Panc1 (cell line): ENCODE data around the gene PPP4C. TPM values are rescaled to one million over a fixed set of nuclear protein-coding genes. Genes with fewer than 3 reads are reported as not detected.

Source experiments
- ATAC-seq: fragments of 200-7000 bp; cut with Tn5 transposase; 2 replicates; pipeline ENCODE4 v1.9.1; 2020; ENCODE audit warnings: mild to moderate bottlenecking, moderate library complexity
- BruUV-seq: library from RNA; stranded (reverse); fragments of 400-500 nt; replicated peaks from 2 replicates; lab custom pipeline; 2021; lab: Mats Ljungman, UMichigan
- CTCF ChIA-PET: fragments of 300-600 bp; sonication (Branson Sonifier 250); formaldehyde crosslinking; loops from one replicate; lab custom pipeline; 2022; ENCODE audit warnings: antibody characterized with exemption; lab: Charles Lee
- POLR2A ChIA-PET: fragments of 300-600 bp; sonication (Branson Sonifier 250); formaldehyde crosslinking; loops from one replicate; lab custom pipeline; 2022; ENCODE audit warnings: antibody characterized with exemption; lab: Charles Lee
- DNase-seq: peaks from one replicate; pipeline ENCODE4 v3.0.0-alpha.2; 2010; ENCODE audit warnings: low read depth, low spot score
- H3K27ac ChIP-seq: 2 replicates; pipeline ENCODE4 v1.5.1; 2011; ENCODE audit warnings: mild to moderate bottlenecking, low read length, inconsistent platforms
- H3K27me3 ChIP-seq: fragments of 200-500 bp; sonication (Bioruptor generic); 2 replicates; pipeline ENCODE4 v1.6.0; 2014; ENCODE audit warnings: low read length, inconsistent platforms; ENCODE audit not compliant: control insufficient read depth, insufficient read depth
- H3K36me3 ChIP-seq: fragments of 200-500 bp; sonication (Bioruptor generic); 2 replicates; pipeline ENCODE4 v1.5.1; 2014; ENCODE audit warnings: inconsistent platforms, mild to moderate bottlenecking, low read length, moderate library complexity; ENCODE audit not compliant: control insufficient read depth, insufficient read depth
- H3K4me1 ChIP-seq: 2 replicates; pipeline ENCODE4 v1.5.1; 2011; ENCODE audit warnings: inconsistent platforms, mild to moderate bottlenecking, low read length, moderate library complexity; ENCODE audit not compliant: control insufficient read depth, insufficient read depth
- H3K4me3 ChIP-seq, 2 experiments: 2 replicates each; pipeline ENCODE4 v1.5.1; 2011 to 2012; ENCODE audit warnings: low read depth in 2 of 2, low read length in 2 of 2, mild to moderate bottlenecking in 2 of 2, inconsistent platforms in 1 of 2, moderate library complexity in 1 of 2
- H3K9me3 ChIP-seq: fragments of 200-500 bp; sonication (Bioruptor generic); 2 replicates; pipeline ENCODE4 v1.5.1; 2014; ENCODE audit warnings: low read depth, mild to moderate bottlenecking, inconsistent platforms, low read length, moderate library complexity; ENCODE audit not compliant: control insufficient read depth, insufficient read depth
- POLR2AphosphoS5 ChIP-seq: IDR thresholded peaks from 2 replicates; pipeline ENCODE4 v1.6.1; 2012; ENCODE audit warnings: mild to moderate bottlenecking, low read depth, low read length, moderate library complexity
- SIN3A ChIP-seq: IDR thresholded peaks from 2 replicates; pipeline ENCODE4 v1.6.1; 2012; ENCODE audit warnings: low read depth, mild to moderate bottlenecking, low read length, moderate library complexity, borderline replicate concordance; ENCODE audit not compliant: insufficient read depth
- TCF7L2 ChIP-seq: IDR thresholded peaks from 2 replicates; pipeline ENCODE4 v1.6.1; 2011; ENCODE audit warnings: mild to moderate bottlenecking, low read depth, low read length, inconsistent platforms
- in situ Hi-C: cut with HindIII; loops from 2 replicates; pipeline ENCODE4 v1.10.0; 2016; ENCODE audit warnings: low sequenced_read_pairs, low pct_unique_long_range_greater_than_20kb
- intact Hi-C: fragments of 100-400 bp; cut with micrococcal nuclease; formaldehyde crosslinking; loops from one replicate; pipeline ENCODE4 v1.10.0; 2022; ENCODE audit not compliant: unreplicated experiment
- total RNA-seq: library from RNA; stranded (reverse); gene quantifications from one replicate; pipeline ENCODE4 v1.2.1, GENCODE V29; 2021; ENCODE audit not compliant: unreplicated experiment
- TF ChIP-seq, protein P1 (sequence below), 2 experiments: IDR thresholded peaks; 2 replicates each; pipeline ENCODE4 v1.6.1; 2011 to 2012; ENCODE audit warnings: low read depth in 2 of 2, control low read depth in 1 of 2, low read length in 1 of 2, mild to moderate bottlenecking in 1 of 2, moderate library complexity in 1 of 2; ENCODE audit not compliant: insufficient read depth in 1 of 2
- TF ChIP-seq, protein P2 (sequence below): fragments of 450-650 bp; IDR thresholded peaks from 2 replicates; pipeline ENCODE4 v1.5.1; 2017; ENCODE audit warnings: mild to moderate bottlenecking

Gene PPP4C
- total RNA-seq, 1 experiment from 2014 or later = 186 TPM

- no peaks in the 10 kb centered on the region for H3K9me3 ChIP-seq
- intact Hi-C loops (no loop called here), in situ Hi-C loops (no loop called here)
- H3K27me3 ChIP-seq = no peaks in the 10 kb centered on the region
- H3K27ac ChIP-seq = no peak overlapping the region
- no peak overlapping the region for H3K4me3 ChIP-seq
- H3K36me3 ChIP-seq = no peaks in the 10 kb centered on the region
- ATAC-seq (no peak), DNase-seq (no peak)
- ChIA-PET POLR2A (no interaction called here), CTCF (no interaction called here)
- no peaks in the 10 kb centered on the region for H3K4me1 ChIP-seq
- no TSS peak for BruUV-seq
- TF ChIP-seq, protein P1, sequence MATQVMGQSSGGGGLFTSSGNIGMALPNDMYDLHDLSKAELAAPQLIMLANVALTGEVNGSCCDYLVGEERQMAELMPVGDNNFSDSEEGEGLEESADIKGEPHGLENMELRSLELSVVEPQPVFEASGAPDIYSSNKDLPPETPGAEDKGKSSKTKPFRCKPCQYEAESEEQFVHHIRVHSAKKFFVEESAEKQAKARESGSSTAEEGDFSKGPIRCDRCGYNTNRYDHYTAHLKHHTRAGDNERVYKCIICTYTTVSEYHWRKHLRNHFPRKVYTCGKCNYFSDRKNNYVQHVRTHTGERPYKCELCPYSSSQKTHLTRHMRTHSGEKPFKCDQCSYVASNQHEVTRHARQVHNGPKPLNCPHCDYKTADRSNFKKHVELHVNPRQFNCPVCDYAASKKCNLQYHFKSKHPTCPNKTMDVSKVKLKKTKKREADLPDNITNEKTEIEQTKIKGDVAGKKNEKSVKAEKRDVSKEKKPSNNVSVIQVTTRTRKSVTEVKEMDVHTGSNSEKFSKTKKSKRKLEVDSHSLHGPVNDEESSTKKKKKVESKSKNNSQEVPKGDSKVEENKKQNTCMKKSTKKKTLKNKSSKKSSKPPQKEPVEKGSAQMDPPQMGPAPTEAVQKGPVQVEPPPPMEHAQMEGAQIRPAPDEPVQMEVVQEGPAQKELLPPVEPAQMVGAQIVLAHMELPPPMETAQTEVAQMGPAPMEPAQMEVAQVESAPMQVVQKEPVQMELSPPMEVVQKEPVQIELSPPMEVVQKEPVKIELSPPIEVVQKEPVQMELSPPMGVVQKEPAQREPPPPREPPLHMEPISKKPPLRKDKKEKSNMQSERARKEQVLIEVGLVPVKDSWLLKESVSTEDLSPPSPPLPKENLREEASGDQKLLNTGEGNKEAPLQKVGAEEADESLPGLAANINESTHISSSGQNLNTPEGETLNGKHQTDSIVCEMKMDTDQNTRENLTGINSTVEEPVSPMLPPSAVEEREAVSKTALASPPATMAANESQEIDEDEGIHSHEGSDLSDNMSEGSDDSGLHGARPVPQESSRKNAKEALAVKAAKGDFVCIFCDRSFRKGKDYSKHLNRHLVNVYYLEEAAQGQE (IDR thresholded peaks at IDR 0.05; ENCODE audit: insufficient read depth in 1 of 2, low read depth in 2 of 2, low read length in 1 of 2) = no peak
- TF ChIP-seq, protein P2, sequence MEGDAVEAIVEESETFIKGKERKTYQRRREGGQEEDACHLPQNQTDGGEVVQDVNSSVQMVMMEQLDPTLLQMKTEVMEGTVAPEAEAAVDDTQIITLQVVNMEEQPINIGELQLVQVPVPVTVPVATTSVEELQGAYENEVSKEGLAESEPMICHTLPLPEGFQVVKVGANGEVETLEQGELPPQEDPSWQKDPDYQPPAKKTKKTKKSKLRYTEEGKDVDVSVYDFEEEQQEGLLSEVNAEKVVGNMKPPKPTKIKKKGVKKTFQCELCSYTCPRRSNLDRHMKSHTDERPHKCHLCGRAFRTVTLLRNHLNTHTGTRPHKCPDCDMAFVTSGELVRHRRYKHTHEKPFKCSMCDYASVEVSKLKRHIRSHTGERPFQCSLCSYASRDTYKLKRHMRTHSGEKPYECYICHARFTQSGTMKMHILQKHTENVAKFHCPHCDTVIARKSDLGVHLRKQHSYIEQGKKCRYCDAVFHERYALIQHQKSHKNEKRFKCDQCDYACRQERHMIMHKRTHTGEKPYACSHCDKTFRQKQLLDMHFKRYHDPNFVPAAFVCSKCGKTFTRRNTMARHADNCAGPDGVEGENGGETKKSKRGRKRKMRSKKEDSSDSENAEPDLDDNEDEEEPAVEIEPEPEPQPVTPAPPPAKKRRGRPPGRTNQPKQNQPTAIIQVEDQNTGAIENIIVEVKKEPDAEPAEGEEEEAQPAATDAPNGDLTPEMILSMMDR = no peak
- TF ChIP-seq SIN3A = no peak
- TF ChIP-seq TCF7L2 = no peak
- no peak for TF ChIP-seq POLR2AphosphoS5
These were observed 34.0 kb upstream of the PPP4C start for GRCh38 chr16:30041841-30042240.

- no peaks in the 10 kb centered on the region for H3K4me1 ChIP-seq
- CTCF ChIA-PET = interaction anchor here (0.5 kb wide), 1 partner anchor 24 kb away, joined by 5 read pairs; no protein-coding TSS in a partner anchor
- no peak for DNase-seq
- H3K36me3 ChIP-seq = no peaks in the 10 kb centered on the region
- no peaks in the 10 kb centered on the region for H3K9me3 ChIP-seq
- H3K27ac ChIP-seq = no peak overlapping the region
- no peak for ATAC-seq
- BruUV-seq = no TSS peak
- no peak overlapping the region for H3K4me3 ChIP-seq
- TF ChIP-seq TCF7L2 (no peak), POLR2AphosphoS5 (no peak), SIN3A (no peak)
- TF ChIP-seq, protein P1 (IDR thresholded peaks at IDR 0.05; ENCODE audit: insufficient read depth in 1 of 2, low read depth in 2 of 2, low read length in 1 of 2) = no peak
- TF ChIP-seq, protein P2 = no peak
- POLR2A ChIA-PET = no interaction called here
- intact Hi-C loops = no loop called here
- H3K27me3 ChIP-seq = no peaks in the 10 kb centered on the region
- in situ Hi-C loops = no loop called here
These were observed 29.6 kb upstream of the PPP4C start for GRCh38 chr16:30046178-30046577.
